Measurements from ENCODE around the gene FMNL2.

- TF ChIP-seq CTCF (conservative IDR thresholded peaks at IDR 0.05; ENCODE audit: low read depth, low read length) (no peak), USF2 (IDR thresholded peaks at IDR 0.05; ENCODE audit: low read depth, low read length) (no peak), FOS (IDR thresholded peaks at IDR 0.05; ENCODE audit: low read depth, low read length) (no peak)
Observed at GRCh38 chr2:152348388-152348787, 13.4 kb downstream of the FMNL2 start.

All from IMR-90 (cell line).